GM13977 (cell line): Measurements from ENCODE around the gene KANSL2.
"Not testable (repeated sequence)": the region's sequence is repeated elsewhere in the genome, so short reads cannot be mapped to it uniquely, and the experiment has no call there.

Source experiments
- DNase-seq: peaks from one replicate; pipeline ENCODE4 v3.0.0; 2012; ENCODE audit warnings: low spot score
- in situ Hi-C: fragments of 300-500 bp; cut with MboI; formaldehyde crosslinking; loops from one replicate; pipeline ENCODE4 v1.12.0; 2022; ENCODE audit warnings: low sequenced_read_pairs, low pct_unique_long_range_greater_than_20kb, mixed read lengths, inconsistent platforms; ENCODE audit not compliant: unreplicated experiment
- TF ChIP-seq, protein P1 (sequence below): IDR thresholded peaks from 2 replicates; pipeline ENCODE4 v1.5.1; 2012; ENCODE audit warnings: mild to moderate bottlenecking, control low read depth; ENCODE audit not compliant: insufficient read depth; ENCODE audit errors: extremely low read depth, missing control alignments

KANSL2 gene, protein sequence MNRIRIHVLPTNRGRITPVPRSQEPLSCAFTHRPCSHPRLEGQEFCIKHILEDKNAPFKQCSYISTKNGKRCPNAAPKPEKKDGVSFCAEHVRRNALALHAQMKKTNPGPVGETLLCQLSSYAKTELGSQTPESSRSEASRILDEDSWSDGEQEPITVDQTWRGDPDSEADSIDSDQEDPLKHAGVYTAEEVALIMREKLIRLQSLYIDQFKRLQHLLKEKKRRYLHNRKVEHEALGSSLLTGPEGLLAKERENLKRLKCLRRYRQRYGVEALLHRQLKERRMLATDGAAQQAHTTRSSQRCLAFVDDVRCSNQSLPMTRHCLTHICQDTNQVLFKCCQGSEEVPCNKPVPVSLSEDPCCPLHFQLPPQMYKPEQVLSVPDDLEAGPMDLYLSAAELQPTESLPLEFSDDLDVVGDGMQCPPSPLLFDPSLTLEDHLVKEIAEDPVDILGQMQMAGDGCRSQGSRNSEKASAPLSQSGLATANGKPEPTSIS

DNA sequence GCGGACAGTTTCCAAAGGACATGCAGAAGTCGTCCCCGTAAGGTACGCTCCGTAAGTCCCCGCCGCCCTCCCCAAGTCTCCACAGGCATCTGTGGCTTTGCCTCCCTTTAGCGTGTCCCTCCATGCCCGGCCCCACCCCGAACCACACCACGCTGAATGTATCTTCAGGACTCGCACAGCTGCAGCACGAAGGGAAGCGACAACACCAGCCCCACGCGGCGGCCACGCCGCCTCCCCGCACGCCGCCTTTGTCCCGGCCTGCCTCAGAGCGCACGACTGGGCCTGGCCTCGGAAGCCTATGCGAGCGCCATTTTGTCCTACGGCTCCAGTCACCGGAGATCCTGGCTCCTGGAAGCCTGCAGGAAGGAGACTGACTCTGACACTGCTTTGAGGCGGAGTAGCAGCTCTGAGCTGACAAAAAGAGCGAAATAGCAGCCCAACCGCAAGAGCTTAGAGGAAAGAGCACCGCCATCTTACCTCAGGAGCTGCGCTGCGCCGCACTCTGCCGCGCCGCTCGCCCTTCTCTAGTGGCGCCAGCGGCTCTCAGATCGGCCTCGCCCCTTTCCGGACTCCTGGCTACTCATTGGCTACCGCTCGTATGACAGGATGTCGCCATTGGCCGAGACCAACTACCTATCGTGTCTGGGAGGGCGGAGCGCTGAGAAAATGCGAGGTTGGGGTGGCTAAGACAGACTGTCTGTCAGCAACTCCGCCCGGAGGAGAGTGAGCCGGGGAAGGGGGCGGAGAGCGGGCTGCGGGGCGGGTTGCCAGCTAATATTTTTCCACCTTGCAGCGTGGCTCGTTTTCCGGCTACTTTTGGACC is at the start of gene KANSL2:
KANSL2 (minus strand) TSS at position 529 of the 823 bp plus-strand sequence. CDS start 606 bp downstream, outside the sequence.
- DNase-seq, result peak; percentile 98
- in situ Hi-C loops, result no loop called here
- TF ChIP-seq, protein P1, sequence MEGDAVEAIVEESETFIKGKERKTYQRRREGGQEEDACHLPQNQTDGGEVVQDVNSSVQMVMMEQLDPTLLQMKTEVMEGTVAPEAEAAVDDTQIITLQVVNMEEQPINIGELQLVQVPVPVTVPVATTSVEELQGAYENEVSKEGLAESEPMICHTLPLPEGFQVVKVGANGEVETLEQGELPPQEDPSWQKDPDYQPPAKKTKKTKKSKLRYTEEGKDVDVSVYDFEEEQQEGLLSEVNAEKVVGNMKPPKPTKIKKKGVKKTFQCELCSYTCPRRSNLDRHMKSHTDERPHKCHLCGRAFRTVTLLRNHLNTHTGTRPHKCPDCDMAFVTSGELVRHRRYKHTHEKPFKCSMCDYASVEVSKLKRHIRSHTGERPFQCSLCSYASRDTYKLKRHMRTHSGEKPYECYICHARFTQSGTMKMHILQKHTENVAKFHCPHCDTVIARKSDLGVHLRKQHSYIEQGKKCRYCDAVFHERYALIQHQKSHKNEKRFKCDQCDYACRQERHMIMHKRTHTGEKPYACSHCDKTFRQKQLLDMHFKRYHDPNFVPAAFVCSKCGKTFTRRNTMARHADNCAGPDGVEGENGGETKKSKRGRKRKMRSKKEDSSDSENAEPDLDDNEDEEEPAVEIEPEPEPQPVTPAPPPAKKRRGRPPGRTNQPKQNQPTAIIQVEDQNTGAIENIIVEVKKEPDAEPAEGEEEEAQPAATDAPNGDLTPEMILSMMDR, result no peak

DNA sequence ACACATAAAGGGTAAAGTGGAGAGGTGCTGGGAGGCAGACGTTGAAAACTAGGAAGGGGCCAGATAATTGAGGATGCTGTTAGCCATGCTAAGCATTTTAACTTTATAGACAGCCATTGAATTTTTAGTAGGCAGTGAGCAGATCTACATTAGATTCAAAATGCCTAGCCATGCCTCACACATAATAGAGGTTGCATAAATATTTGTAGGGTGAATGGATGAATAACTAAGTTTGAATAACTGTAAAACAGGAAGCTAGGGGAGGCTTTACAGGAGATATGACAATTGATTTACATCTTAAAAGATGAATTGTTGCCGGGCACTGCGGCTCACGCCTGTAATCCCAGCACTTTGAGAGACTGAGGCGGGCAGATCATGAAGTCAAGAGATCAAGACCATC is 46.8 kb upstream of the KANSL2 start:
- TF ChIP-seq, protein P1, result no peak
- in situ Hi-C loops, result no loop called here
- no peak for DNase-seq

DNA sequence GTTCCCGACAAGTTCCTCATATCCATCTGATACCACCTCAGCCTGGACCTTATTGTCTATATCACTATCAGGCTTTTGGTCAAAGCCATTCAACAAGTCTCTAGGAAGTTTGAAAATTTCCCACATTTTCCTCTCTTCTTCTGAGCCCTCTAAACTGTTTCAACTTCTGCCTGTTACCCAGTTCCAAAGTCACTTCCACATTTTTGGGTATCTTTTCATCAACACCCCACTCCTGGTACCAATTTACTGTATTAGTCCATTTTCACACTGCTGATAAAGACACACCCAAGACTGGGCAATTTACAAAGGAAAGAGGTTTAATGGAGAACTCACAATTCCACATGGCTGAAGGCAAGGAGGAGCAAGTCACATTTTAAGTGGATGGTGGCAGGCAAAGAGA is 38.7 kb upstream of the KANSL2 start:
- in situ Hi-C loops, DNase-seq: not testable (repeated sequence)

DNA sequence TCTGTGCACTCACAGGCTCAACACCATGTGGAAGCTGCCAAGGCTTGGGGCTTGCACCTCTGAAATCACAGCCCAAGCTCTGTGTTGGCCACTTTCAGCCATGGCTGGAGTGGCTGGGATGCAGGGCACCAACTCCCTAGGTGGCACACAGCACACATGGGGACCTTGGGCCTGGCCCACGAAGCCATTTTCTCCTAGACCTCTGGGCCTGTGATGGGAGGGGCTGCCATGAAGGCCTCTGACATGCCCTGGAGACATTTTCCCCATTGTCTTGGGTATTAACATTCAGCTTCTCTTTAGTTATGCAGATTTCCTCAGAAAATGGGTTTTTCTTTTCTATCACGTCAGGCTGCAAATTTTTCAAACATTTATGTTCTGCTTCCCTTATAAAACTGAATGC is 38.1 kb upstream of the KANSL2 start:
- DNase-seq, in situ Hi-C loops: not testable (repeated sequence)

DNA sequence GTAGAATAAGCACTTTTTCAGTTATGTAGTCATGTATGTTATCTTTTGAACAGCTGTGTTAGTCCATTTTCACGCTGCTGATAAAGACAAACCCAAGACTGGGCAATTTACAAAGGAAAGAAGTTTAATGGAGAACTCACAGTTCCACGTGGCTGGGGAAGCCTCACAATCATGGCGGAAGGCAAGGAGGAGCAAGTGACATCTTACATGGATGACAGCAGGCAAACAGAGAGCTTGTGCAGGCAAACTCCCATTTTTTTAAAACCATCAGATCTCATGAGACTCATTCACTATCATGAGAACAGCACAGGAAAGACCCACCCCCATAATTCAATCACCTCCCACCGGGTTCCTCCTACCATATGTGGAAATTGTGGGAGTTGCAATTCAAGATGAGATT is 37.0 kb upstream of the KANSL2 start:
- DNase-seq, in situ Hi-C loops: not testable (repeated sequence)

DNA sequence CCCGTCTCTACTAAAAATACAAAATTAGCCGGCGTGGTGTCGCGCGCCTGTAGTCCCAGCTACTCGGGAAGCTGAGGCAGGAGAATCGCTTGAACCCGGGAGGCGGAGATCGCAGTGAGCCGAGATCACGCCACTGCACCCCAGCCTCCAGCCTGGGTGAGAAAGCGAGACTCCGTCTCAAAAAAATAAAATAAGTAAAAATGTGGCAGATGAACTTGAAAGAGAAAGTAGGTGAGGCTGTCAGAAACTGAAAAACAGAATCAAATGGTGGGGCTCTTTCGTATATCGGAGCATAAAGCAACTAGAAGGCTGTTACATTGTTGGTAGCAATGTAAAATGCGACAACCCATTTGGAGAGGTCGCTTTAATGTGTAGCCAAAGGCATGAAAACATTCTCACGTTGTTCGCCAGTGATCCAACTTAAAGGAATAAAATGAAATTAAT is 35.2 kb upstream of the KANSL2 start:
- DNase-seq, result peak; percentile 50
- in situ Hi-C loops, result no loop called here
- TF ChIP-seq, protein P1, result no peak

DNA sequence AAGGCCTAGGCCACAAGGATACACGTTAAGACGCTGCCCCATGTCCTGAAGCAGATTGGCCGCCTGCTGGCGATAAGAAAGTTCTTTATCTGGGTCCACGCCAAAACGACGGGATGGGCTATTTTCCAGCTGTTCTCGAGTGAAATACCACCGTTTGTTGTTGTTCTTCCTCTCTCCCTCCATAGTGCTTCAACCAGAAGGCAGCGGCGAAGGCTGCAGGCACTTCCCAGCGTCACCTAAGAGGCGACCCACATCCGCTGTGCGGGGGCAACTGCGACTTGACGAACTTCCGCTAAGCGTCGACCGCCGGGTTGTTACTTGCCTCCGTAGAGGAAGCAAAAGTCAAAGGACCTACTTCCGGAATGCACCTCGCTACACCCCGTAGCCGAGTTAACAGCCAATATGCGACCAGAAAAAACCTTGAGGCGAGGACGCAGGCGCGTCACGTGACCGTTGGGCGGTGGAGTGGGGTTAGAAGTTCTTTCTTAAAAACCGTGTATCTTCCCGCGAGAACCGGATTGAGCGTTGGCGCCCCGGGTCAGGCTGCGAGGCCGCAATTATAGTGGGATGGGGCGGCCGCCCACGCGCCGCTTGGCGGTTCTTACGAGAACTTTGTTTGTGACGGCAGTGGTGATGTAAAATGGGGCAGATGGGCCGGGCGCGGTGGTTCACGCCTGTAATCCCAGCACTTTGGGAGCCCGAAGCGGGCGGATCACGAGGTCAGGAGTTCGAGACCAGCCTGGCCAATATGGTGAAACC is 34.6 kb upstream of the KANSL2 start, which contains the start of gene CCNT1:
CCNT1 (minus strand) TSS at position 215 of the 759 bp plus-strand sequence; CDS start at position 183, 32 bp downstream.
- DNase-seq, result peak; percentile 97
- in situ Hi-C loops, result no loop called here
- TF ChIP-seq, protein P1, result no peak
